ENCODE results near the gene ITGB7.

Gene ITGB7

GRCh38 chr12:53180220-53180930, 26.7 kb downstream of the ITGB7 start, which contains the start of the genes CSAD and ZNF740 (continued):
- TF ChIP-seq HIC1 (tag by site-specific recombination; IDR thresholded peaks at IDR 0.05) (peak; percentile 97), ZBTB21 (tag by site-specific recombination; IDR thresholded peaks at IDR 0.05) (0 out of 2 replicates have a peak, but pooled peaks have one; percentile 31), ZNF660 (tag by site-specific recombination; IDR thresholded peaks at IDR 0.05) (no peak; the same call in 1 of the 2 replicates), KLF16 (tag by site-specific recombination; IDR thresholded peaks at IDR 0.05) (peak; percentile 78; the same call in 1 of the 2 replicates), HOXA7 (CRISPR knock-in tag; IDR thresholded peaks at IDR 0.05; ENCODE audit: borderline replicate concordance) (no peak), ZNF394 (tag by site-specific recombination; IDR thresholded peaks at IDR 0.05; ENCODE audit: borderline replicate concordance) (peak; percentile 30; the same call in 1 of the 2 replicates), ZNF423 (tag by site-specific recombination; IDR thresholded peaks at IDR 0.05) (peak; percentile 81), ZFHX2 (tag by site-specific recombination; conservative IDR thresholded peaks at IDR 0.05) (peak; percentile 95), ZXDB (tag by site-specific recombination; IDR thresholded peaks at IDR 0.05) (peak; percentile 91), PRDM4 (tag by site-specific recombination; IDR thresholded peaks at IDR 0.05) (peak; percentile 43; the same call in 1 of the 2 replicates), KLF9 (tag by site-specific recombination; IDR thresholded peaks at IDR 0.05; ENCODE audit: low read depth) (peak; percentile 73), ZNF558 (tag by site-specific recombination; IDR thresholded peaks at IDR 0.05) (no peak), ZNF16 (tag by site-specific recombination; IDR thresholded peaks at IDR 0.05; ENCODE audit: low read depth) (no peak), PATZ1 (tag by site-specific recombination; IDR thresholded peaks at IDR 0.05) (peak; percentile 98), ZNF555 (tag by site-specific recombination; conservative IDR thresholded peaks at IDR 0.05) (no peak), FEZF1 (tag by site-specific recombination; IDR thresholded peaks at IDR 0.05) (no peak), ZNF473 (tag by site-specific recombination; IDR thresholded peaks at IDR 0.05) (no peak), OSR2 (tag by site-specific recombination; IDR thresholded peaks at IDR 0.05) (peak; percentile 89), ZNF335 (tag by site-specific recombination; conservative IDR thresholded peaks at IDR 0.05) (peak; percentile 89)

GRCh38 chr12:53179687-53180219, 27.3 kb downstream of the ITGB7 start:
- Histone ChIP-seq H3K36me3 (ENCODE audit: control insufficient read depth in 2 of 2, insufficient read depth in 1 of 2, low read length in 2 of 2) (peaks cover 15 to 33% of the 10 kb centered on the region in 2 experiments), H3K27ac (ENCODE audit: extremely low read depth, low read depth, low read length) (peak overlapping the region; percentile 80), H3K4me3 (ENCODE audit: low read depth, low read length) (peak overlapping the region; percentile 80), H3K4me1 (ENCODE audit: control insufficient read depth, insufficient read depth, low read length) (peaks cover 16% of the 10 kb centered on the region; the same call in 1 of the 2 replicates), H3K9me3 (ENCODE audit: control insufficient read depth, insufficient read depth, low read depth, low read length) (no peaks in the 10 kb centered on the region)
- POLR2A ChIA-PET = interaction anchor here (0.7 to 2.8 kb wide), 18 partner anchors 9 to 200 kb away, joined by 3 to 18 read pairs (median 5); partner anchors contain the start of genes AAAS, ESPL1, MYG1 and PFDN5
- CTCF ChIA-PET = interaction anchor here (0.6 to 5.1 kb wide), 7 partner anchors 9 to 141 kb away, joined by 4 to 46 read pairs (median 6); partner anchors contain the start of genes AAAS and ESPL1
- TF ChIP-seq REST (tag by site-specific recombination; IDR thresholded peaks at IDR 0.05) (peak; percentile 23; the same call in 1 of the 2 replicates), GLIS1 (tag by site-specific recombination; IDR thresholded peaks at IDR 0.05) (no peak), ZNF148 (tag by site-specific recombination; IDR thresholded peaks at IDR 0.05; ENCODE audit: borderline replicate concordance) (no peak)
